Rectal smooth muscle tissue (tissue), 1 donor: Measurements from ENCODE around the gene GGTLC2.
"Not testable (repeated sequence)": the region's sequence is repeated elsewhere in the genome, so short reads cannot be mapped to it uniquely, and the experiment has no call there.

Experiments used
- H3K27ac ChIP-seq: one replicate; pipeline ENCODE4 v1.7.0; 2013; ENCODE audit warnings: low read depth, low read length, inconsistent platforms
- H3K27me3 ChIP-seq: one replicate; pipeline ENCODE4 v1.7.0; 2013; ENCODE audit warnings: low read length; ENCODE audit not compliant: control insufficient read depth, insufficient read depth
- H3K36me3 ChIP-seq: one replicate; pipeline ENCODE4 v1.7.0; 2013; ENCODE audit warnings: low read length; ENCODE audit not compliant: control insufficient read depth, insufficient read depth
- H3K4me1 ChIP-seq: one replicate; pipeline ENCODE4 v1.7.0; 2013; ENCODE audit warnings: low read length; ENCODE audit not compliant: control insufficient read depth, insufficient read depth
- H3K4me3 ChIP-seq: one replicate; pipeline ENCODE4 v1.7.0; 2013; ENCODE audit warnings: low read length
- H3K9ac ChIP-seq: one replicate; pipeline ENCODE4 v1.7.0; 2013; ENCODE audit warnings: low read length

Gene GGTLC2

DNA sequence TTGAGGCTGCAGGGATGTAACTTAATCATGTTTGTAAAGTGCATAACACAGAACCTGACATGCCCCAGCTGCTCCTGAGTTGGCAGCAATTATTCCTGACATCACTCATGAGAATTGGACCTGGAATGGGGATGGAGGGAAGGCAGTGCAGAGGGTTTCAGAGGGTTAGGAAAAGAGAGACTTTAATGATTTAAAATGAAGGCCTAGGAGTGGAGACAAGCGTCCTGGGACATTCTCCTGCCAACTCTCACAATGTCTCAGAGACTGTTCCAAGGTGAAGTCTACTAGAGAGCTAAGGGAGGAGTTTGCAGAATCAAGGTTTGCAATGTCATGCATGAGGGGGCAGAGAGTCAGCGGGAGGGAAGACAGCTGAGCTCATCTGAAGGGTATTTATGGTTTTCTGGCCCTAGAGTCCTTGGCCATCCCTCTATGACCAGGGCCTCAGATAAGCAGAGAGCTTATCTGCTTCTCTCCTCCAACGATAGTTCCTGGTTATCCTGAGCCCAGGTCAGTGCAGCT is 36.9 kb downstream of the GGTLC2 start:
- H3K9ac ChIP-seq: no peak overlapping the region
- H3K27me3 ChIP-seq: no peaks in the 10 kb centered on the region
- H3K36me3 ChIP-seq: no peaks in the 10 kb centered on the region
- H3K4me3 ChIP-seq: no peak overlapping the region
- H3K4me1 ChIP-seq: peaks cover 7% of the 10 kb centered on the region
- no peak overlapping the region for H3K27ac ChIP-seq

DNA sequence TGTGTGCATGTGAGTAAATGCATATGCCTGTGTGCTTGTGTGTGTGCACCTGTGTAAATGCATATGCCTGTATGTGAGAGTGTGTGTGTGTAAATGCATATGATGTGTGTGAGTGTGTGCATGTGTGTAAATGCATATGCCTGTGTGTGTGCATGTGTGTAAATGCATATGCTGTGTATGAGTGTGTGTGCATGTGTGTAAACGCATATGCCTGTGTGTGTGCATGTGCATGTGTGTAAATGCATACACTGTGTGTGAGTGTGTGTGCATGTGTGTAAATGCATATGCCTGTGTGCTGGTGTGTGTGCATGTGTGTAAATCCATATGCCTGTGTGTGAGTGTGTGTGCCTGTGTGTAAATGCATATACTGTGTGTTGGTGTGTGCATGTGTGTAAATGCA is 37.8 kb downstream of the GGTLC2 start:
- Histone ChIP-seq H3K36me3 (no peaks in the 10 kb centered on the region), H3K4me3 (no peak overlapping the region), H3K27ac (no peak overlapping the region), H3K27me3 (no peaks in the 10 kb centered on the region), H3K4me1 (peaks cover 7% of the 10 kb centered on the region), H3K9ac (no peak overlapping the region)

DNA sequence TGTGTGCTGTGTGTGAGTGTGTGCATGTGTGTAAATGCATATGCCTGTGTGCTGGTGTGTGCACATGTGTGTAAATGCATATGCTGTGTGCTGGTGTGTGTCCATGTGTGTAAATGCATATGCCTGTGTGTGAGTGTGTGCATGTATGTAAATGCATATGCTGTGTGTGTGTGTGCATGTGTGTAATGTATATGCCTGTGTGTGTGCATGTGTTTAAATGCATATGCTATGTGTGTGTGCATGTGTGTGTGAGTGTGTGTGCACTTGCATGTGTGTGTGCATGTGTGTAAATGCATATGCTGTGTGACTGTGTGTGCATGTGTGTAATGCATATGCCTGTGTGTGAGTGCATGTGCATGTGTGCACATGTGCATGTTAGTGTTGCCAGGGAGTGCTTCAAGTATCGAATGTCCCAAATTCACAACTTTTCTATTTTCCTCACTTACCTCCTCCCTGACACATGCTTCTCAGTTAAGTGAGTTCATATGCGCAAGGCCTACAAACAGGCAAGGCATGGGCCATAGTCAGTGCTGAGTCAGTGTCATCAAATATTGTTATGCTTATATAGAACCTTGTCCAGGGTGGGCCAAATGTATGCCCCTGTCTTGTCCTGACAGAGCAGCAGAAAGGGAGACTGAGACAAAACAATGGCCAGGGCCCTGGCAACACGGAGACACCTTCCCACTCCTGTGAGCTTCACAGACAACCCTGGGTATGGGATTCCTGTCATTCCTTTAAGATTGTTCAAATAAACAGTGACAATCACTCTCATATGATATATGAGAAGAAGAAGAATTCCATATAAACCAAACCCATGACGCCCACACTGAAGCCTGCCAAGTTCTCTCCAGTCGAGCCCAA is 38.6 kb downstream of the GGTLC2 start:
- Histone ChIP-seq H3K4me3 (no peak overlapping the region), H3K27me3 (no peaks in the 10 kb centered on the region), H3K27ac (no peak overlapping the region), H3K36me3 (no peaks in the 10 kb centered on the region), H3K9ac (no peak overlapping the region), H3K4me1 (peaks cover 7% of the 10 kb centered on the region)

GRCh38 chr22:22683668-22684361 is 39.4 kb downstream of the GGTLC2 start:
- Histone ChIP-seq H3K4me1 (peaks cover 7% of the 10 kb centered on the region), H3K27ac (no peak overlapping the region), H3K4me3 (no peak overlapping the region), H3K27me3 (no peaks in the 10 kb centered on the region), H3K36me3 (no peaks in the 10 kb centered on the region), H3K9ac (no peak overlapping the region)

DNA sequence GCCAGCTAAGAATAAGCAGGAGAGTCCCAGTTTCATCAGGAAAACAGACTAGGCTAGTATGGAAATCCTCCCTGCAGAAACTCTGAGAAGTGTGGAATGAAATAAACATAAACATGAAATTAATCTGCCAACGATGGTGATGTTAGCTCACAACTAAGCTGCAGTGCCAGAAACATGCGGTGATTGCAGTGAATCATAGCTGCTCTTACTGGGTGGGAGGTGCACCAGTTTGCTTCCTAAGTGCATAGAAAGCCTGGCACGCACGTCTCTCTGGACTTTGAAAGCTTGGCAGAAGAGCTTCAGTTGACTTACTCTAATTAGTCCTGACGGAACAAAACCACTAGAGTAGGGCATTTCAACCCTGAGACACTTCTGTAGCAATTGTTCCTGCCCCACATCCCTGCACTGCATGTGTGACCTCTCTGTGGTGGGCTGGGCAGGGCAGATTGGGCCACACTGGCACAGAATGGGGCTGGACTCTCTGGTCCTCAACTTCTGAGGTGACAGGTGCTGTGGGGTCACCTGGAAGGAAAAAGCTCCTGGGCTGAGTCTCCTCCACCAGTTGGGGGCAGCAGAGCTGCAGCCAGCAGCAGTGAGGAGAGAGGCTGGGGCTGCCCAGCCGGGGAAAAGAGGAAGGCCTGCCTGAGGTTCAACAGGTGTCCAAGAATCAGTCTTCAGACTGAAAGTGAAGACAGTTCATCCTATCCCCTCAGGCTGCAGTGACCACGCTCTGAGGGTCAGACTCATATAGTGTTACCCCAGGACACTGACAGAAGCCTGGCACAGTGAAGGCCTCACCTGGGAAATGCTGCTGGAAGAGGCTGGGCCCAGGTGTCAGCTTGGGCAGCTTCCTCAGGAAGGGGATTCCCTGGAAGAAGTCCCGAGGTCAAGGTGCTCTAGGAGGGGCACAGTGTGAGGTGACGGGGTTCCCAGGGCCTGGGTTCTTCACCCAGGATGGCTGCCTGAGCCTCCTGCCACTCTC is 40.5 kb downstream of the GGTLC2 start:
- peaks cover 7% of the 10 kb centered on the region for H3K4me1 ChIP-seq
- H3K36me3 ChIP-seq: no peaks in the 10 kb centered on the region
- no peak overlapping the region for H3K27ac ChIP-seq
- H3K4me3 ChIP-seq: no peak overlapping the region
- H3K9ac ChIP-seq: no peak overlapping the region
- H3K27me3 ChIP-seq: no peaks in the 10 kb centered on the region

DNA sequence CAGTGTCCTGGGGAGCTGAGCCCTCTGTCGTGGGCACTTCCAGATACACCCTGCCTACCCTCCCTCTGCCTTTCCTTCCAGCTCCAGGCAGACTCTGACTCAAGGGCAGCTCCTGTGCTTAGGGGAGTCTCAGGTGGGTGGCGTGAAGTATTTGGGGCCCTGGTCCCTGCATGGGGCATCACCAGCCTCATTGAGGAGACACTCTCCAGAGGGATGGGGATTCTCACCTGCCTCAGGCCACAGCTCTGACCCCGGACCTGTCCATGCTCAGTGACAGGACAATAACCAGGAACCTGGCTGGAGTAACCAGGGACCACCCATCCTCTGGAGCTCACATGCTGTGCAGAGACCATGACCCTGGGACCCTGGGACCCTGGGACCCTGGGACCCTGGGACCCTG is 41.2 kb downstream of the GGTLC2 start:
- Histone ChIP-seq H3K36me3 (no peaks in the 10 kb centered on the region), H3K4me1 (peaks cover 7% of the 10 kb centered on the region), H3K27ac (no peak overlapping the region)

GRCh38 chr22:22686202-22687115 is 42.0 kb downstream of the GGTLC2 start:
- H3K27me3 ChIP-seq, H3K9ac ChIP-seq, H3K36me3 ChIP-seq, H3K27ac ChIP-seq, H3K4me3 ChIP-seq, H3K4me1 ChIP-seq: not testable (repeated sequence)

More for the DNA sequence above, 41.2 kb downstream of the GGTLC2 start:
- H3K27me3 ChIP-seq: no peaks in the 10 kb centered on the region
- no peak overlapping the region for H3K4me3 ChIP-seq
- H3K9ac ChIP-seq: no peak overlapping the region

- no peak overlapping the region for H3K4me3 ChIP-seq
- H3K4me1 ChIP-seq: peaks cover 4% of the 10 kb centered on the region
Observed at GRCh38 chr22:22687638-22688500, 43.5 kb downstream of the GGTLC2 start.

GRCh38 chr22:22689621-22690345 is 45.4 kb downstream of the GGTLC2 start:
- H3K4me3 ChIP-seq: no peak overlapping the region
- H3K27ac ChIP-seq: no peak overlapping the region
- peaks cover under 1% of the 10 kb centered on the region for H3K4me1 ChIP-seq
- no peaks in the 10 kb centered on the region for H3K27me3 ChIP-seq
- no peaks in the 10 kb centered on the region for H3K36me3 ChIP-seq
- no peak overlapping the region for H3K9ac ChIP-seq

More at GRCh38 chr22:22687638-22688500, 43.5 kb downstream of the GGTLC2 start:
- no peaks in the 10 kb centered on the region for H3K27me3 ChIP-seq
- H3K36me3 ChIP-seq: no peaks in the 10 kb centered on the region
- no peak overlapping the region for H3K27ac ChIP-seq
- no peak overlapping the region for H3K9ac ChIP-seq

DNA sequence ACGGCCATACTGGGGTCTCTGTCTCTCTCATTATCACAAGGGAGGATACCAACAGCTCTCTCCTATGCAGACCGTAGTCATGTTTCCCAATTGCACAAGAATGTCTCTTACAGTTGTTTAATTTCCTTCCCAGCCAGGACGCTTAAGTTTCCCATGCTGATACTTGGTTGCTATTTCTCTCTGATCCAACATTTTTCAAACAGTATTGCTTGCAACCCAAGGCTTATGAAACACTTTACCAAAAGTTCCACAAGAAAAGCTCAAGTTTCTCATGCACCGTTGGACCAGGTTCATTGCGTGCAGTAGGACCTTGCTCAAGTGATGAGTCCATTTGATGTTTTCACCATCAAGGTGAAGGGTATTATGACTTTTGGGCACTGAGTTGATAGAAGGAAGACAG is 46.6 kb downstream of the GGTLC2 start:
- Histone ChIP-seq H3K27ac (no peak overlapping the region), H3K9ac (no peak overlapping the region), H3K4me3 (no peak overlapping the region), H3K36me3 (no peaks in the 10 kb centered on the region), H3K4me1 (no peaks in the 10 kb centered on the region), H3K27me3 (no peaks in the 10 kb centered on the region)
